T-helper 1 cell treated with Interleukin-12 subunit alpha and Interleukin-12 subunit beta and Interleukin-4 antibody, amounts not matched to agents 30 μg/mL and 1 μg/mL, for 36 hours (primary cell): Measurements from ENCODE around the gene PGRMC1.
A peak's percentile ranks its signal among the peaks of the same experiment; 100 is the strongest.
"Not testable (repeated sequence)": the region's sequence is repeated elsewhere in the genome, so short reads cannot be mapped to it uniquely, and the experiment has no call there.

Source experiments
- H3K27ac Mint-ChIP-seq: one replicate; pipeline ENCODE4 v1.8.0; 2021; ENCODE audit warnings: mild to moderate bottlenecking, mixed read lengths
- H3K27me3 Mint-ChIP-seq: one replicate; pipeline ENCODE4 v1.8.0; 2021; ENCODE audit warnings: low read depth, mixed read lengths
- H3K36me3 Mint-ChIP-seq: one replicate; pipeline ENCODE4 v1.8.0; 2021; ENCODE audit warnings: low read depth, mixed read lengths
- H3K4me1 Mint-ChIP-seq: one replicate; pipeline ENCODE4 v1.8.0; 2021; ENCODE audit warnings: low read depth, mixed read lengths
- H3K4me3 Mint-ChIP-seq: one replicate; pipeline ENCODE4 v1.8.0; 2021; ENCODE audit warnings: mild to moderate bottlenecking, moderate library complexity, mixed read lengths
- H3K9me3 Mint-ChIP-seq: one replicate; pipeline ENCODE4 v1.8.0; 2021; ENCODE audit warnings: mixed read lengths

PGRMC1 gene

DNA sequence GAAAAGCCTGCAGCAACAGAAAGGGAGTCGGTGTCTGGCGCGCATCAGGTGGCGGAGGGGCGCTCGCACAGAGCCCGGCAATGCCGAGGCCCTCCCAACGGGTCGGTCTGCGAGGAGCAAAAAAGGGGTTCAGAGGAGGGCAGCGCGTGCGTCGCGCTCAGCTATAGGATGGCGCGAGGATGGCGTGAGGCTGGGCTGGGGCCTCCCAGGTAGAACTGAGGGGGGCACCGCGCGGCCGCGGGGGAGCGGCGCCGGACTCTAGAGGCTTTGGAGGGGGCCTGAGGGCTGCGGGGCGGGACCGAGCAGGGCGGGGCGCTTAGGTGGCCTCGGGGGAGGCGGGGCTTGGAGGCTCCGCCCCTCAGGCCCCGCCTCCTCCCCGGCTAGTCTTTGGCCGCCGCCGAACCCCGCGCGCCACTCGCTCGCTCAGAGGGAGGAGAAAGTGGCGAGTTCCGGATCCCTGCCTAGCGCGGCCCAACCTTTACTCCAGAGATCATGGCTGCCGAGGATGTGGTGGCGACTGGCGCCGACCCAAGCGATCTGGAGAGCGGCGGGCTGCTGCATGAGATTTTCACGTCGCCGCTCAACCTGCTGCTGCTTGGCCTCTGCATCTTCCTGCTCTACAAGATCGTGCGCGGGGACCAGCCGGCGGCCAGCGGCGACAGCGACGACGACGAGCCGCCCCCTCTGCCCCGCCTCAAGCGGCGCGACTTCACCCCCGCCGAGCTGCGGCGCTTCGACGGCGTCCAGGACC, at the start of gene PGRMC1:
TSS of gene PGRMC1 (plus strand) at position 414 of the 751 bp plus-strand sequence. CDS start at position 493, 79 bp downstream.
- peaks cover 30% of the 10 kb centered on the region for H3K27me3 Mint-ChIP-seq
- peak within 1 kb of the TSS; percentile 91 for H3K4me3 Mint-ChIP-seq
- H3K9me3 Mint-ChIP-seq = no peaks in the 10 kb centered on the region
- peaks cover 9% of the 10 kb centered on the region for H3K36me3 Mint-ChIP-seq
- peak within 1 kb of the TSS; percentile 86 for H3K27ac Mint-ChIP-seq
- H3K4me1 Mint-ChIP-seq = peaks cover 28% of the 10 kb centered on the region

- H3K4me1 Mint-ChIP-seq = no peaks in the 10 kb centered on the region
- no peak overlapping the region for H3K27ac Mint-ChIP-seq
- H3K9me3 Mint-ChIP-seq = no peaks in the 10 kb centered on the region
- no peak overlapping the region for H3K4me3 Mint-ChIP-seq
- H3K36me3 Mint-ChIP-seq = no peaks in the 10 kb centered on the region
- H3K27me3 Mint-ChIP-seq = no peaks in the 10 kb centered on the region
Observed at GRCh38 chrX:119186763-119187162, 49.3 kb upstream of the PGRMC1 start.

DNA sequence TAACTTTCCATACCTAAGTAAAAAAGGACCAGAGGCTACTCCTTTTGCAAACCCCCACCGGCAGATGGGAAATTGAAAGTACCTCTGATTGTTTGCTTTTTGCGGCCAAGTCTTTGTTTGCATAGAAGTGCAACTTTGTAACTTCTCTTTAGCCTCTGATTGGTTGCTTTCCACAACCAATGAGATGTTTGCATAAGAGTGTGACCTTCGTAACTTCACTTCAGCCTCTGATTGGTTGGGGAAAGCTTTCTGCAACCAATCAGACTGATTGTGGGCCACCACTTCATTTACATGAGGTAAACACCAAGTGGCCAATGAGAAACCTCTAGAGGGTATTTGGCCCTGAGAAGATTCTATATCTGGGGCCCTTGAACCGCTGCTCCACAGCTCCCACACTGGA, 48.8 kb upstream of the PGRMC1 start:
- Mint-ChIP-seq H3K27ac (no peak overlapping the region), H3K4me1 (no peaks in the 10 kb centered on the region), H3K36me3 (no peaks in the 10 kb centered on the region), H3K4me3 (no peak overlapping the region), H3K27me3 (no peaks in the 10 kb centered on the region), H3K9me3 (no peaks in the 10 kb centered on the region)

DNA sequence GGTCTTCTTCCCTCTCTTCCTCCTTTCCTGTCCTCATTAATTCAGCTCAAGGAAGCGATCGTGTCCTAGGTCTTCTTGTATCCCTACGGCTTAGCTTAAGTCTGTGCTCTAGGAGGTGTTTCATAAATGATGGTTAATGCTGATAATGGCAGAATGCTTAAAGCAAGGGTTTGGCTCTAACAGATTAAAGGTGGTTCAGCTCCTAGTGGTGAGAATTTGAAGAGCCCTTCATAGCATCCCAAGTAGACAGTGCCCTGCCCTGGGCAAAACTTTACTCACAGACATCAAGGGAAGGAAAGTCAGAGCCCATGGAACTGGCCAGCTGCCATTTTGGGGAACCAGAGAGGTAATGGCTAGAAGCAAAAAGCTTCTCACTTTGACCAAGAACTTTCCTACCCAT, 47.0 kb upstream of the PGRMC1 start:
- Mint-ChIP-seq H3K27me3 (no peaks in the 10 kb centered on the region), H3K4me3 (no peak overlapping the region), H3K36me3 (no peaks in the 10 kb centered on the region), H3K9me3 (no peaks in the 10 kb centered on the region), H3K4me1 (no peaks in the 10 kb centered on the region), H3K27ac (no peak overlapping the region)

DNA sequence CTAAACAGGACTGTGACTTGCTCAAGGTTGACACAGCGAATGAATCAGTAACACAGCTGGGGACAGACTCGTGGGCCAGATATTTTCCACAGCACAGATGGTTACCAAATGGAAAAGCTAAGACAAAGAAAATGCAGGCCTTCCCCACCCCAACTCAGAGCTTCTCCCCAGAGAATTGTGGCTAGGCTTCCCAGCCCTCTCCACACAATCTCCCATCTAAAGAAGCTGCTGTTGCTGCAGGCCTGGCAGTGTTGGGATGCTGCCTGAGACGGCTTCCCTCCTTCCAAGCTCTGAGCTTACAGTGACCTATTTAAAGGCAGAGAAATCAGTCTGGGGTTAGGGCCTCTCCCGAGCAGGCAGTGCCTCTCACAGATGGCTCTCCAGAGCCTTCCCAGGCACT, 46.5 kb upstream of the PGRMC1 start:
- no peak overlapping the region for H3K4me3 Mint-ChIP-seq
- no peaks in the 10 kb centered on the region for H3K27me3 Mint-ChIP-seq

DNA sequence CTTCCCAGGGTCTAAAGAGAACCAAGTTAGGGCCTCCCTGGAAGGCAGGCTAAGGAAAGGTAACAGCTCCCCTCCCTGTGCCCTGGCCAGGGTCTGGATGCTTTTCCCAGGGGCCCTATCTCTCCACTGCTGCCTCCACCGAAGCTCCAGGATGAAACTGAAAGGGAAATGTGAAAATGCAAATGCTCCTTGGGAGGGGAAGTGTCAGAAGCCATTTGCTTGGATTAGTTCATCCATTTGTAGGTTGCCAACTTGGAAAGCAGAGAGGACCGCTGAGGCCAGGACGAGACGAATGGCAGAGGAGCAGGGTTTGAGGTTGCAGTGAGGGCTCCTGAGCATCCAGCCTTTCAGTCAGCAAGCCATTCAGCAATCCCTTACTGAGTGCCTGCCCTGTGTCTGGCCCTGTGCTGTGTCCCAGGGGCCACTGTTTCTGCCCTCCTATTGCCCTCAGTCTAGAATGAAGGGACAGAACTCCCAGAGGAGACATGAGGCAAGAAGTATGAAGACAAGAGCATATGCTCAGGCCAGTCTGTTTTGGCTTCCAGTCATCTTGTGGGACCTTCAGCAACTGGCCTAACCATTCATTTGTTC, 45.9 kb upstream of the PGRMC1 start:
- H3K36me3 Mint-ChIP-seq = no peaks in the 10 kb centered on the region
- H3K4me3 Mint-ChIP-seq = no peak overlapping the region
- H3K27ac Mint-ChIP-seq = no peak overlapping the region
- H3K4me1 Mint-ChIP-seq = no peaks in the 10 kb centered on the region
- H3K27me3 Mint-ChIP-seq = no peaks in the 10 kb centered on the region
- H3K9me3 Mint-ChIP-seq = no peaks in the 10 kb centered on the region

More for the DNA sequence above, 46.5 kb upstream of the PGRMC1 start:
- Mint-ChIP-seq H3K9me3 (no peaks in the 10 kb centered on the region), H3K27ac (no peak overlapping the region), H3K4me1 (no peaks in the 10 kb centered on the region), H3K36me3 (no peaks in the 10 kb centered on the region)

DNA sequence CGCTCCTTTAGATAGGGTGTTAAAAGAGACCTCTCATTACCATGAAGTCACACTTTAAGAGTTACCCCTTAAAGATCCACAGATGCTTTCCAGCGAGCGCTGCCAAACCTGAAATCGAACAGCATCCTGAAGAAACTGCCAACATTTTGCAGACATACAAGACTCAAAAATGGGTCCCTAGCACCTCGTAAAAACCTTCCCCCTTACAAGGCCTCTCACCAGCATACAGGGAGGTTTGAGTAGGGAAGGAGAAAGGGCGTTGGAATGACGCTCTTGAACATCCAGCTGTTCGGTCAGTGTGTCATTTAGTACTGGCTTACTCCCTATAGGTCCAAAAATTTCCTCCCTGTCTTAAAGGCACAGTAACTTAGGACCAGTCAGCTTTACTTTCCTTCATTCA, 45.3 kb upstream of the PGRMC1 start:
- H3K4me1 Mint-ChIP-seq = no peaks in the 10 kb centered on the region
- H3K27me3 Mint-ChIP-seq = no peaks in the 10 kb centered on the region
- H3K9me3 Mint-ChIP-seq = no peaks in the 10 kb centered on the region
- H3K4me3 Mint-ChIP-seq = no peak overlapping the region
- no peak overlapping the region for H3K27ac Mint-ChIP-seq
- H3K36me3 Mint-ChIP-seq = no peaks in the 10 kb centered on the region

- Mint-ChIP-seq H3K36me3 (no peaks in the 10 kb centered on the region), H3K27ac (no peak overlapping the region), H3K4me1 (no peaks in the 10 kb centered on the region), H3K4me3 (no peak overlapping the region), H3K9me3 (no peaks in the 10 kb centered on the region), H3K27me3 (no peaks in the 10 kb centered on the region)
Observed at GRCh38 chrX:119194621-119195020, 41.5 kb upstream of the PGRMC1 start.

DNA sequence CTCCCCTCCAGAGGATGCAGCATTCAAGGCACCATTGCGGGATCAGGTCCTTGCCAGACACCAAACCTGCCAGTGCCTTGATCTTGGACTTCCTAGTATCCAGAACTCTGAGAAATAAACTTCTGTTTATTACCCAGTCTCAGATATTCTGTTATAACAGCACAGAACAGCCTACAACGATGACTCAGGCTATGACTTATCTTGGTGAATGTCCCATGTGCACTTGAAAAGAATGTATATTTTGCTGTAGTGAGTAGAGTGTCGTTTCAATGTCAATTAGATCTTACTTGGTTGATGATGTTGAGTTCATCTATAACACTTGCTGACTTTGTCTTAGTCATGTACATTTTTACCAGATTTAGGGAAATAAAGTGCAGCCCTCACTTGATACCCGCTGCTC, 34.5 kb upstream of the PGRMC1 start:
- no peaks in the 10 kb centered on the region for H3K9me3 Mint-ChIP-seq
- no peak overlapping the region for H3K4me3 Mint-ChIP-seq
- H3K27ac Mint-ChIP-seq = no peak overlapping the region
- H3K27me3 Mint-ChIP-seq = peaks cover 13% of the 10 kb centered on the region
- H3K36me3 Mint-ChIP-seq = no peaks in the 10 kb centered on the region
- no peaks in the 10 kb centered on the region for H3K4me1 Mint-ChIP-seq

- H3K36me3 Mint-ChIP-seq = no peaks in the 10 kb centered on the region
- no peaks in the 10 kb centered on the region for H3K4me1 Mint-ChIP-seq
- H3K27ac Mint-ChIP-seq = no peak overlapping the region
- no peaks in the 10 kb centered on the region for H3K9me3 Mint-ChIP-seq
- H3K4me3 Mint-ChIP-seq = no peak overlapping the region
- H3K27me3 Mint-ChIP-seq = peaks cover 13% of the 10 kb centered on the region
Observed at GRCh38 chrX:119206203-119206602, 29.9 kb upstream of the PGRMC1 start.

DNA sequence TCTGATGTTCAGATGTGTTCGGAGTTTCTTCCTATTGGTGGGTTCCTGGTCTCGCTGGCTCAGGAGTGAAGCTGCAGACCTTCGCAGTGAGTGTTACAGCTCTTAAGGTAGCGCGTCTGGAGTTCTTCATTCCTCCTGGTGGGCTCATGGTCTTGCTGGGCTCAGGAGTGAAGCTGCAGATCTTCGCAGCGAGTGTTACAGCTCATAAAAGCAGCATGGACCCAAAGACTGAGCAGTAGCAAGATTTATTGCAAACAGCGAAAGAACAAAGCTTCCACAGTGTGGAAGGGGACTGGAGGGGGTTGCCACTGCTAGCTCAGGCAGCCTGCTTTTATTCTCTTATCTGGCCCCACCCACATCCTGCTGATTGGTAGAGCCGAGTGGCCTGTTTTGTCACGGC, 28.6 kb upstream of the PGRMC1 start:
- H3K4me1 Mint-ChIP-seq, H3K36me3 Mint-ChIP-seq, H3K27ac Mint-ChIP-seq, H3K4me3 Mint-ChIP-seq, H3K9me3 Mint-ChIP-seq: not testable (repeated sequence)
- peaks cover 14% of the 10 kb centered on the region for H3K27me3 Mint-ChIP-seq

- Mint-ChIP-seq H3K36me3 (no peaks in the 10 kb centered on the region), H3K9me3 (no peaks in the 10 kb centered on the region), H3K27me3 (peaks cover 21% of the 10 kb centered on the region), H3K4me3 (no peak overlapping the region), H3K4me1 (no peaks in the 10 kb centered on the region), H3K27ac (no peak overlapping the region)
Observed at GRCh38 chrX:119208401-119209057, 27.6 kb upstream of the PGRMC1 start.

DNA sequence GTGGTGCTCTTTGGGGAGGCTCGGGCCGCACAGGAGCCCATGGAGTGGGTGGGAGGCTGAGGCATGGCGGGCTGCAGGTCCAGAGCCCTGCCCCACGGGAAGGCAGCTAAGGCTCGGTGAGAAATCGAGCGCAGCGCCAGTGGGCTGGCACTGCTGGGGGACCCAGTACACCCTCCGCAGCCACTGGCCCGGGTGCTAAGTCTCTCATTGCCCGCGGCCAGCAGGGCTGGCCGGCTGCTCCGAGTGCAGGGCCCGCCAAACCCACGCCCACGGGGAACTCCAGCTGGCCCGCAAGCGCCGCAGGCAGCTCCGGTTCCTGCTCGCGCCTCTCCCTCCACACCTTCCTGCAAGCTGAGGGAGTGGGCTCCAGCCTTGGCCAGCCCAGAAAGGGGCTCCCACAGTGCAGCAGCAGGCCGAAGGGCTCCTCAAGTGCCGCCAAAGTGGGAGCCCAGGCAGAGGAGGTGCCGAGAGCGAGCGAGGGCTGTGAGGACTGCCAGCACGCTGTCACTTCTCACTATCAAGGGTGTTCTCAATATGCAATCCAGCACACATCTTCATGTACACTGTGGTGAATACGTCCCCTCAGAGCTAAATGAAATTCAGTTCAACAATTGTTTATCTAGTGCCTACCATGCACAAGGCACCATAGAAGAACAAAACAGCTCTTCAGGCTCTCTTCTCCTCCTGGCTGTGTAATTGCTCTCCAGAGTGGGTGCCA, 25.0 kb upstream of the PGRMC1 start:
- peaks cover 20% of the 10 kb centered on the region for H3K27me3 Mint-ChIP-seq
- not testable (repeated sequence) for H3K4me3 Mint-ChIP-seq, H3K4me1 Mint-ChIP-seq, H3K36me3 Mint-ChIP-seq, H3K9me3 Mint-ChIP-seq, H3K27ac Mint-ChIP-seq

- H3K4me3 Mint-ChIP-seq = no peak overlapping the region
- peaks cover 24% of the 10 kb centered on the region for H3K27me3 Mint-ChIP-seq
- no peaks in the 10 kb centered on the region for H3K36me3 Mint-ChIP-seq
- H3K27ac Mint-ChIP-seq = no peak overlapping the region
- no peaks in the 10 kb centered on the region for H3K4me1 Mint-ChIP-seq
- H3K9me3 Mint-ChIP-seq = no peaks in the 10 kb centered on the region
Observed at GRCh38 chrX:119211649-119212014, 24.5 kb upstream of the PGRMC1 start.

- no peaks in the 10 kb centered on the region for H3K4me1 Mint-ChIP-seq
- no peaks in the 10 kb centered on the region for H3K9me3 Mint-ChIP-seq
- no peaks in the 10 kb centered on the region for H3K36me3 Mint-ChIP-seq
- H3K4me3 Mint-ChIP-seq = no peak overlapping the region
- H3K27me3 Mint-ChIP-seq = peaks cover 30% of the 10 kb centered on the region
- no peak overlapping the region for H3K27ac Mint-ChIP-seq
Observed at GRCh38 chrX:119218198-119218597, 17.9 kb upstream of the PGRMC1 start.
